Measurements from ENCODE around the gene PRKCZ. TPM values are rescaled to one million over a fixed set of nuclear protein-coding genes. Genes with fewer than 3 reads are reported as not detected.

Gene PRKCZ
- total RNA-seq, 1 donor from 2014 or later: 33.4 TPM

DNA sequence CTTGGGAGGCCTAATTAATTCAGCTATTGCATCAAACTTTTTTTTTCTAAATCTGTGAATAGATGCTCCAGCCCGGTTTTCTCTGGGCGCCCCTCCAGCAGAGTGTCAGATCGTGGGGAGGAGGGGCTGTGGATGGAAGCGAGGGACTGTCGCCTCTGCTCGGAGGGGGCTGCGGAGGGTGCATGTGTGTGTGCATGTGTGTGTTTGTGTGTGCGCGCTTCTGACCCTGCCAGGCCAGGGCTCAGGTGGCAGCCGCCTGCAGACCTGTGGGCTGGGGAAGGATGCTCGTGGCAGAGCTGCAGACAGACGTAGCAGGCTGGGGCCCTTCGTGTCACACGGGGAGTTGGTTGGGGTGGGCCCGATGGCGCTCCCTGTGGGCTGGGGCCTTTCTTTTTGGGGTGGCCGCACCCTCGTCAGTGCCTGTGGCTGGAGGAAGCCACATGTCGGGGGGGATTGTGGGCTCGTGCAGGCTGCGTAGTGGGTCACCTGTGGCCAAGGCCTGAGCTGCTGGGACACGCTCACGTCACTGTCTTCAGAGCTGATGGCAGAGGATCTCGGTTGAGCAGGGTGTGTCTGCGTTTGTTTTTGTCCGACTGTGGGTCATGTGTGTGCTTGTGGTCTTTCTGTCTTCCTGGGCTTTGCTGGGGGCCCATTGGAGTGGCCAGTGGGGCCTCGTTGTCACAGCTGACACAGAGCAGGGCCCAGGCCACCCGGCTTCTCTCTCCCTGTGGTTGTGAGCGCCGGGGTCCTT, 180.7 kb downstream of the PRKCZ start:
- H3K79me2 ChIP-seq (ENCODE audit: low read depth): peaks cover 74% of the 10 kb centered on the region
- H3K9me3 ChIP-seq (ENCODE audit: low read depth): no peaks in the 10 kb centered on the region
- H3K36me3 ChIP-seq: no peaks in the 10 kb centered on the region
- peaks cover 50% of the 10 kb centered on the region for H3K4me1 ChIP-seq
- no peak overlapping the region for H2AFZ ChIP-seq (replicated peaks)
- H4K20me1 ChIP-seq (ENCODE audit: low read depth): peaks cover 74% of the 10 kb centered on the region
- no peak overlapping the region for H3K27ac ChIP-seq
- peak overlapping the region; percentile 99 for H3K4me2 ChIP-seq
- Mint-ChIP-seq H3K4me1 (peaks cover 51% of the 10 kb centered on the region), H3K36me3 (peaks cover 9% of the 10 kb centered on the region), H3K27ac (peak overlapping the region; percentile 28), H3K27me3 (ENCODE audit: insufficient read depth, low read depth) (peaks cover 2% of the 10 kb centered on the region), H3K9me3 (peaks cover 2% of the 10 kb centered on the region), H3K4me3 (peak overlapping the region; percentile 98)
- peaks cover 11% of the 10 kb centered on the region for H3K27me3 ChIP-seq
- H3K4me3 ChIP-seq: peak overlapping the region; percentile 98
- no peak for TF ChIP-seq EZH2 (IDR thresholded peaks at IDR 0.05)
- no peak for TF ChIP-seq EZH2phosphoT487 (IDR thresholded peaks at IDR 0.05)
- TF ChIP-seq, protein P1, sequence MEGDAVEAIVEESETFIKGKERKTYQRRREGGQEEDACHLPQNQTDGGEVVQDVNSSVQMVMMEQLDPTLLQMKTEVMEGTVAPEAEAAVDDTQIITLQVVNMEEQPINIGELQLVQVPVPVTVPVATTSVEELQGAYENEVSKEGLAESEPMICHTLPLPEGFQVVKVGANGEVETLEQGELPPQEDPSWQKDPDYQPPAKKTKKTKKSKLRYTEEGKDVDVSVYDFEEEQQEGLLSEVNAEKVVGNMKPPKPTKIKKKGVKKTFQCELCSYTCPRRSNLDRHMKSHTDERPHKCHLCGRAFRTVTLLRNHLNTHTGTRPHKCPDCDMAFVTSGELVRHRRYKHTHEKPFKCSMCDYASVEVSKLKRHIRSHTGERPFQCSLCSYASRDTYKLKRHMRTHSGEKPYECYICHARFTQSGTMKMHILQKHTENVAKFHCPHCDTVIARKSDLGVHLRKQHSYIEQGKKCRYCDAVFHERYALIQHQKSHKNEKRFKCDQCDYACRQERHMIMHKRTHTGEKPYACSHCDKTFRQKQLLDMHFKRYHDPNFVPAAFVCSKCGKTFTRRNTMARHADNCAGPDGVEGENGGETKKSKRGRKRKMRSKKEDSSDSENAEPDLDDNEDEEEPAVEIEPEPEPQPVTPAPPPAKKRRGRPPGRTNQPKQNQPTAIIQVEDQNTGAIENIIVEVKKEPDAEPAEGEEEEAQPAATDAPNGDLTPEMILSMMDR (IDR thresholded peaks at IDR 0.05): no peak
- H3K9ac ChIP-seq: peak overlapping the region; percentile 35
- no peak for DNase-seq (ENCODE audit: low spot score)
- H3F3A ChIP-seq (ENCODE audit: low read depth): peaks cover 17% of the 10 kb centered on the region

DNA sequence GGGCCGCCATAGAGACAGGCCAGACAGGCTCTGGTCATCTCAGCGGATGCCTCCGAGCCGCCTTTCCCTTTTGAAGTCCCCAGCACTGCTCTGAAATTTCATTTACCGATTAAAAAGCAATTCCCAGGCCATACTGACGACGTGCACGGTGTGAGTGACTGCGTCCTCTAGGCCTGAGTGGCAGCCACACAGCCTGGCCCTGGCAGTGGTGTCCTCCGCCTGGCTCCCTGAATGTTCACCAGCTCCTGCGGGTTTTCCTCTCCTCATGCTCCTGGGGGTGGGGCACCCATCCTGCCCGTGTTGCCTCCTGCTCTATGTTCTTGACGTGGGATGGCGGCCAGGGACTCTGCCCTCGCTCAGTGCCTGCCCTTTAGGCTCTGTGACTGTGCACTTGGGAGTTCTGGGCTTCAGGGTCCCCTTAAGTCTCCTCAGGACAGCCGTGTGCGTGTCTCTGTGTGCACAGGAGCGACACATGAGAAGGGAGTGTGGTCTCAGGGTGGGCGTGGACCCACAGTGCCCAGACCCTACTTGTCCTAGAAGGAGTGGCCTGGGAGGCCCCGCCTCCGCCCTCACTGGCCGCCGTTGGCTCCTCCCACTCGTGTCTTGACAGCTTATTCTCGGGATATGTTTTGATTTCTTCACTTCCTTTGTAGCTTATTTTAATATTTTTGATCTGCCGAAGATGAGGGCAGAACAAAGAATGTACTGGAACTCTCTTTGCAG, 181.5 kb downstream of the PRKCZ start:
- H3K4me1 Mint-ChIP-seq: peaks cover 53% of the 10 kb centered on the region

DNA sequence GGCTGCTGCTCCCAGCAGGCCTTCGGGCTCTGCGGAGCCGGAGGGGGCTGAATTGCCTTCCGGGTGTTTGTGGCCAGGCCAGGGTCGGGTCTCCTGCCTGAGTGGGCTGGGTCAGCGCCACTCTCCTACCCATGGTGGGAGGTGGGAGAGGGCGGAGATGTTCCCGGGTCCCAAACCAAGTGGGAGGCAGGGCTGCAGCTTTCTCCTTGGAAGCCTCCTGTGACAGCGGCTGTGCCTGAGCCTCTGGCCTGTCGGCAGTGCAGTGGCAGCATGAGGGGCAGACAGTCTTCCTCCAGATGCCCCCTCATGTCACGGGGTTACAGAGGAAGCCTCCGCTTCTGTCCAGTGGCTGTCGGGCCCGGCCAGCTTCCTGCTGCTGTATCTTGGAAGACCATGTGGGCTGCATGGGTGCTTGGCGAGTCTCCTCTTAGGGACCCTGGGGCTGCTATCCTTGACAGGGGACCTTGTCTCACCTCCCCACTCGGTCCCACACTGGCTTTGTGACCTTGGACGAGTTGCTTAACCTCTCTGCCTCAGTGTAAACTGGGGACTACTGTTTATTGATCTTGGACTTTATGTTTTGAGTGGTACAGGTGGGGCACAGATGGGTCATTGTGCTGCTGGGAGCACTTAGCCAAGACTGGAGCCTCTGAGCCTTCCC, 182.2 kb downstream of the PRKCZ start:
- Histone ChIP-seq H3K9ac (no peak overlapping the region), H3K79me2 (ENCODE audit: low read depth) (peaks cover 88% of the 10 kb centered on the region), H3F3A (ENCODE audit: low read depth) (peaks cover 12% of the 10 kb centered on the region), H3K27ac (no peak overlapping the region), H4K20me1 (ENCODE audit: low read depth) (peaks cover 88% of the 10 kb centered on the region), H3K4me2 (peak overlapping the region; percentile 99), H3K4me3 (no peak overlapping the region), H2AFZ (replicated peaks) (no peak overlapping the region), H3K4me1 (peaks cover 49% of the 10 kb centered on the region), H3K27me3 (no peaks in the 10 kb centered on the region), H3K36me3 (no peaks in the 10 kb centered on the region), H3K9me3 (ENCODE audit: low read depth) (no peaks in the 10 kb centered on the region)
- peaks cover 56% of the 10 kb centered on the region for H3K4me1 Mint-ChIP-seq
- no peaks in the 10 kb centered on the region for H3K9me3 Mint-ChIP-seq
- no peak for DNase-seq (ENCODE audit: low spot score)
- H3K4me3 Mint-ChIP-seq: peak overlapping the region; percentile 98
- TF ChIP-seq, protein P1 (IDR thresholded peaks at IDR 0.05): no peak
- TF ChIP-seq EZH2 (IDR thresholded peaks at IDR 0.05) (no peak), EZH2phosphoT487 (IDR thresholded peaks at IDR 0.05) (no peak)
- peaks cover 2% of the 10 kb centered on the region for H3K27me3 Mint-ChIP-seq (ENCODE audit: insufficient read depth, low read depth)
- H3K27ac Mint-ChIP-seq: peak overlapping the region; percentile 37
- H3K36me3 Mint-ChIP-seq: peaks cover 9% of the 10 kb centered on the region

More for the DNA sequence above, 181.5 kb downstream of the PRKCZ start:
- Histone ChIP-seq H3K4me2 (peak overlapping the region; percentile 99), H2AFZ (replicated peaks) (no peak overlapping the region), H3K4me1 (peaks cover 49% of the 10 kb centered on the region), H3K36me3 (no peaks in the 10 kb centered on the region), H3K4me3 (peak overlapping the region; percentile 98), H4K20me1 (ENCODE audit: low read depth) (peaks cover 81% of the 10 kb centered on the region), H3K9me3 (ENCODE audit: low read depth) (no peaks in the 10 kb centered on the region), H3K27ac (no peak overlapping the region), H3K27me3 (peaks cover 3% of the 10 kb centered on the region), H3F3A (ENCODE audit: low read depth) (peaks cover 12% of the 10 kb centered on the region), H3K79me2 (ENCODE audit: low read depth) (peaks cover 81% of the 10 kb centered on the region), H3K9ac (no peak overlapping the region)
- Mint-ChIP-seq H3K9me3 (no peaks in the 10 kb centered on the region), H3K27me3 (ENCODE audit: insufficient read depth, low read depth) (peaks cover 2% of the 10 kb centered on the region), H3K36me3 (peaks cover 9% of the 10 kb centered on the region), H3K4me3 (peak overlapping the region; percentile 98), H3K27ac (peak overlapping the region; percentile 37)
- TF ChIP-seq, protein P1 (IDR thresholded peaks at IDR 0.05): no peak
- no peak for TF ChIP-seq EZH2phosphoT487 (IDR thresholded peaks at IDR 0.05)
- TF ChIP-seq EZH2 (IDR thresholded peaks at IDR 0.05): no peak
- DNase-seq (ENCODE audit: low spot score): peak; percentile 75

Data from neural progenitor cell (in vitro differentiated cells).